Smooth muscle cell of the umbilical artery (primary cell): ENCODE measurements around the gene HAL. TPM values are rescaled to one million over a fixed set of nuclear protein-coding genes. Genes with fewer than 3 reads are reported as not detected.

ENCODE experiments used
- total RNA-seq: library from RNA; depleted of rRNA; stranded (reverse); fragments of >200 nt; gene quantifications from 2 replicates; pipeline ENCODE4 v1.2.3, GENCODE V29; 2014

The HAL gene, protein sequence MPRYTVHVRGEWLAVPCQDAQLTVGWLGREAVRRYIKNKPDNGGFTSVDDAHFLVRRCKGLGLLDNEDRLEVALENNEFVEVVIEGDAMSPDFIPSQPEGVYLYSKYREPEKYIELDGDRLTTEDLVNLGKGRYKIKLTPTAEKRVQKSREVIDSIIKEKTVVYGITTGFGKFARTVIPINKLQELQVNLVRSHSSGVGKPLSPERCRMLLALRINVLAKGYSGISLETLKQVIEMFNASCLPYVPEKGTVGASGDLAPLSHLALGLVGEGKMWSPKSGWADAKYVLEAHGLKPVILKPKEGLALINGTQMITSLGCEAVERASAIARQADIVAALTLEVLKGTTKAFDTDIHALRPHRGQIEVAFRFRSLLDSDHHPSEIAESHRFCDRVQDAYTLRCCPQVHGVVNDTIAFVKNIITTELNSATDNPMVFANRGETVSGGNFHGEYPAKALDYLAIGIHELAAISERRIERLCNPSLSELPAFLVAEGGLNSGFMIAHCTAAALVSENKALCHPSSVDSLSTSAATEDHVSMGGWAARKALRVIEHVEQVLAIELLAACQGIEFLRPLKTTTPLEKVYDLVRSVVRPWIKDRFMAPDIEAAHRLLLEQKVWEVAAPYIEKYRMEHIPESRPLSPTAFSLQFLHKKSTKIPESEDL
- total RNA-seq: 0.09 and 0.30 TPM in 2 replicates

GRCh38 chr12:95996034-95996658 lies at the start of gene HAL:
TSS of gene HAL (minus strand) at chr12:95996344. CDS start at chr12:95995910, 434 bp downstream.

DNA sequence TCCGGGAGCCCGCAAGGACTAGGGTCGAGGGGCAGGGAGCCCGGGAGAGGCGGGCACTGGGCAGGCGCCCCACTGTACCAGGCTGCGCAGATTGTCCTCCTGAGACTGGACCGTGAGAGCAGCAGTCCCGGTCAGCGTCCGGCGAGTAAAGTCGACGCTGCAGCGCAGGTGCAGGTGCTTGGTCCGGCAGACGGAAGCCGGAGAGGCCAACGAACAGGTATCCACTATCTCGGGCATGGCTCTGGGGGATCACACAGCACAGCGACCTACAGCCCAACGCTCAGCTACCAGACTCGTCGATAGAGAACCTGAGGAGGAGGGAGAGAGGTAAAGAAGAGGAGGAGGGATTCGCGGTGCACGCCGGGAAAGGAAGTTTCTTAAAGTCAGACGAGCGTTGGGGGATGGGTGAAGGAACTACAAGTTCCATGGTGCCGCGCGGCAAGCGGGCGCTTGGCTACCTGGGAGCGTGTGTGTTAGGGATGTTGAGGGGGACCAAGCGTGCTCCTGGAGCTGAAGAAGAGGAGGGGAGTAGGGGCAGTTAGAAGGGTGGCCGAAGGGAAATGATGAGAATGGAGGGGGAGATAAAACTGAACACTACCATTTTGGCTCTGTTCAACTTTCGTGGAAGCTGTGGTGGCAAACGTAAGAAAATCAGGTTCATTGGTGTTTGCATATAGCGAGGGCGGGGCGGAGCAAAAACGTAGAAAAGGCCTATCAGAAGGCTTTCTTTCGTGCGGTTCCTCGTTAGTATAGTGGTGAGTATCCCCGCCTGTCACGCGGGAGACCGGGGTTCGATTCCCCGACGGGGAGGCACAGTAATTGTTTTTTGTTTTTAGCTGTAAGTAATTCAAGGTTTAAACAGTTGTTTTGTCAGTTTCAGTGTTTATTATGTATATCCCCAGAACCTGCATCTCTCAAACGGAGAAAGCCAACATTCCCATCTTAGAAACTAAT lies 39.4 kb upstream of the HAL start, which contains the start of gene LTA4H:
Gene LTA4H (minus strand): TSS at position 305 of the 954 bp plus-strand sequence. CDS start 68 bp downstream, at position 237.

GRCh38 chr12:95943330-95943842 lies 52.8 kb downstream of the HAL start, which contains the start of gene AMDHD1:
TSS of gene AMDHD1 (plus strand) at chr12:95943331. CDS start at chr12:95943399, 68 bp downstream.

DNA sequence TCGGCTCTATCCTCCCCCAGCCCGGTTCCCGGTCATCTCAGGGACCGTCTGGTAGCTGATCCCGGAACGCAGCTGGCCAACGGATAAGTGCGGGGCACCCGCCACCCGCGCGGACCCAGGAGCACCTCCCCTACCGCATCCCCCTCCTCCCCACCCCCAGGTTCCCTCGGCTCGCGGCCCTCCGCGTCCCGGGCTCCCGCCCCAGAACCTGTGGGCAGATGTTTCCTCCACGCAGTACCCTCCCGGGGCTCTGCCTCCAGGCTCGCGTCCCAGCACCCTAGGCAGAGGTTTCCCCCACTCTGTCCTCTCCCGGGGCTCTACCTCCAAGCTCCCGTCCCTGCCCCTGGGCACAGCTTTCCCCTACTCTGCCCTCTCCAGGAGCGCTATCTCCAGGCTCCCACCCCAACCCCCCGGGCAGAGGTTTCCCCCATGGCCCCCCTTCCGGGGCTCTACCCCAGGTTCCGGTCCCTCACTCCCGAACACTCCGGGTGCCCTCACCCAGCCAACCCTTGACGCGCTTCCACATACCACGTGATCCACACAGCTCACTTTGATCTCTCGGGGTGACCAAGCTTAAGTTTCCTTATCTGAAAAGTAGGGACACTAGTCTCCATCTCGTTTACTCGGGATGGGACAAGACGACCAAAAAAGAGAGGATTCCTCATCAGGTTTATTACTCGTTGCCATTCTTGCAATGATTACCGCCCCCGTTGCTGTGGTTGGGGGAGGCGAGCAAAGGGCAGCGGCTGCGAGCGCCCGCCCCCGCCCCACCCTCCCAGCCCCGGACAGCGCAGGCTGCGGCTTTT lies 53.4 kb downstream of the HAL start, which contains the start of gene CCDC38:
Gene CCDC38 (minus strand): TSS at position 91 of the 806 bp plus-strand sequence. CDS start 6,105 bp downstream, outside the sequence.

Other genes starting within 250 kb of the HAL start
- 0.59 and 2.1 TPM in 2 replicates for gene NTN4, start 205.6 kb downstream of the HAL start, total RNA-seq
- gene SNRPF, start 137.4 kb downstream of the HAL start, total RNA-seq: 7.4 and 7.7 TPM in 2 replicates
- gene CCDC38, start 53.7 kb downstream of the HAL start, total RNA-seq: not detected in 2 replicates
- gene AMDHD1, start 53.0 kb downstream of the HAL start, total RNA-seq: 0.28 and 0.59 TPM in 2 replicates
- gene LTA4H, start 39.2 kb upstream of the HAL start, total RNA-seq: 93.8 and 97.4 TPM in 2 replicates
- 17.8 and 48.8 TPM in 2 replicates for gene ELK3, start 198.0 kb upstream of the HAL start, total RNA-seq